ENCODE results near the gene SIGLEC9.
"Not testable (repeated sequence)": the region's sequence is repeated elsewhere in the genome, so short reads cannot be mapped to it uniquely, and the experiment has no call there.

SIGLEC9 gene

DNA sequence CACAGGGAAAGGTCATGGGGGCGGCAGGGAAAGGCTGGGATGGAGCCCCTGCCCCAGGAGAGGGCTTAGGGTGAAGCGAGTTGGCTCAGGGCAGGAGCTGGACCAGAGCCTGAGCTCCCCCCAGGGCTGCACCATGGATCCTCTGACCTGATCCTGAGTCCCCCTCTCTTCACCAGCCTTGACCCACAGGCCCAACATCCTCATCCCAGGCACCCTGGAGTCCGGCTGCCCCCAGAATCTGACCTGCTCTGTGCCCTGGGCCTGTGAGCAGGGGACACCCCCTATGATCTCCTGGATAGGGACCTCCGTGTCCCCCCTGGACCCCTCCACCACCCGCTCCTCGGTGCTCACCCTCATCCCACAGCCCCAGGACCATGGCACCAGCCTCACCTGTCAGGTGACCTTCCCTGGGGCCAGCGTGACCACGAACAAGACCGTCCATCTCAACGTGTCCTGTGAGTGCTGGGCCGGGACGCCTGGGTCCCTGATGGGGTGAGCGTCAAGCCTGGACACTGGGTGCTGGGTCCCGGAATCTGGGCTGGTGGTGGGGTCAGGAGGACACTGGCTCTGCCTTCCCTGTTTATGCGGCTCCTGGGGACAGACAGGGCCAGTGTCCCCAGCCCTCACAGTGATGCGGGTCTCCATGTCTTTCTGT, 842 bp downstream of the SIGLEC9 start:
- no peak for FAIRE-seq

DNA sequence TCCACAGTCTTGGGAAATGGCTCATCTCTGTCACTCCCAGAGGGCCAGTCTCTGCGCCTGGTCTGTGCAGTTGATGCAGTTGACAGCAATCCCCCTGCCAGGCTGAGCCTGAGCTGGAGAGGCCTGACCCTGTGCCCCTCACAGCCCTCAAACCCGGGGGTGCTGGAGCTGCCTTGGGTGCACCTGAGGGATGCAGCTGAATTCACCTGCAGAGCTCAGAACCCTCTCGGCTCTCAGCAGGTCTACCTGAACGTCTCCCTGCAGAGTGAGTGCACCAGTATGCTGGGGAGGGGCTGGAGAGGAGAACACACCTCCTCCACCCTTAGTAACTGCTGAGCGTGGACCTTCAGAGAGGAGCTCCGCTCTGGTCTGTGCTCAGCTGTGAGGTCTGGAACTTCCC, 2.3 kb downstream of the SIGLEC9 start:
- no peak for FAIRE-seq

DNA sequence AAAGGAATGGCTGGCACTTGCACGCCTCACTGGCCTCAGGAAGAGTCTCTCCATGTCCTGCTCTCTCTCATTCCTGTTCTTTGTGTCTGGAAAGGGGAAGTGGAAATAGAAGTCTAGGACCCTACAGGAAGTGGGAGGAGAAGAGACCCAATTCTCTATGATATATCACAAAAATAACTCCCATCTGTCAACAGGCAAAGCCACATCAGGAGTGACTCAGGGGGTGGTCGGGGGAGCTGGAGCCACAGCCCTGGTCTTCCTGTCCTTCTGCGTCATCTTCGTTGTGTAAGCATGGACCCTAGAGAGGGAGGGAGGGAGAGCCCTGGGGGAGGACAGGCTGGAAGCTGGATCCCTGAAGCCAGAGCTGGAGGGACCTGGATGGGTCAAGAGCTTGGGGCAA, 3.0 kb downstream of the SIGLEC9 start:
- no peak for FAIRE-seq

DNA sequence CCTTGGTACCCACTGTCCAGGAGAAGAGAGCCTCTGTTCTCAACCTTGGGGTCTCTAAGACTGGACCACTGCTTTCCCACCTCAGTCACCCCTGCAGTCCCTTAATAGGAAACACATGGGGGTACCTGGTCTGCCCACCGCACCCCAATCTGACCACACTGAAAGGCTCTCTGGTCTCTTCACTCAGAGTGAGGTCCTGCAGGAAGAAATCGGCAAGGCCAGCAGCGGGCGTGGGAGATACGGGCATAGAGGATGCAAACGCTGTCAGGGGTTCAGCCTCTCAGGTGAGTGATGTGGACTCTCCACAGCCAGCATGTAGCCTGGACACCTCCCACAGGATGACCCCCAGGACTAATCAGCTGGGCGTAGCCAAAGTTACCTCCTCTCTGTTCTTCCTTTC, 3.5 kb downstream of the SIGLEC9 start:
- no peak for FAIRE-seq

DNA sequence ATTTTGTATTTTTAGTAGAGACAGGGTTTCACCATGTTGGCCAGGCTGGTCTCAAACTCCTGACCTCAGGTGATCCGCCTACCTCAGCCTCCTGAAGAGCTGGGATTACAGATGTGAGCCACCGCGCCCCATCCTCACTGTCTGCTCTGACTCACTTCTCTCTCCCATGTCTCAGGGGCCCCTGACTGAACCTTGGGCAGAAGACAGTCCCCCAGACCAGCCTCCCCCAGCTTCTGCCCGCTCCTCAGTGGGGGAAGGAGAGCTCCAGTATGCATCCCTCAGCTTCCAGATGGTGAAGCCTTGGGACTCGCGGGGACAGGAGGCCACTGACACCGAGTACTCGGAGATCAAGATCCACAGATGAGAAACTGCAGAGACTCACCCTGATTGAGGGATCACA, 5.0 kb downstream of the SIGLEC9 start:
- FAIRE-seq = no peak

DNA sequence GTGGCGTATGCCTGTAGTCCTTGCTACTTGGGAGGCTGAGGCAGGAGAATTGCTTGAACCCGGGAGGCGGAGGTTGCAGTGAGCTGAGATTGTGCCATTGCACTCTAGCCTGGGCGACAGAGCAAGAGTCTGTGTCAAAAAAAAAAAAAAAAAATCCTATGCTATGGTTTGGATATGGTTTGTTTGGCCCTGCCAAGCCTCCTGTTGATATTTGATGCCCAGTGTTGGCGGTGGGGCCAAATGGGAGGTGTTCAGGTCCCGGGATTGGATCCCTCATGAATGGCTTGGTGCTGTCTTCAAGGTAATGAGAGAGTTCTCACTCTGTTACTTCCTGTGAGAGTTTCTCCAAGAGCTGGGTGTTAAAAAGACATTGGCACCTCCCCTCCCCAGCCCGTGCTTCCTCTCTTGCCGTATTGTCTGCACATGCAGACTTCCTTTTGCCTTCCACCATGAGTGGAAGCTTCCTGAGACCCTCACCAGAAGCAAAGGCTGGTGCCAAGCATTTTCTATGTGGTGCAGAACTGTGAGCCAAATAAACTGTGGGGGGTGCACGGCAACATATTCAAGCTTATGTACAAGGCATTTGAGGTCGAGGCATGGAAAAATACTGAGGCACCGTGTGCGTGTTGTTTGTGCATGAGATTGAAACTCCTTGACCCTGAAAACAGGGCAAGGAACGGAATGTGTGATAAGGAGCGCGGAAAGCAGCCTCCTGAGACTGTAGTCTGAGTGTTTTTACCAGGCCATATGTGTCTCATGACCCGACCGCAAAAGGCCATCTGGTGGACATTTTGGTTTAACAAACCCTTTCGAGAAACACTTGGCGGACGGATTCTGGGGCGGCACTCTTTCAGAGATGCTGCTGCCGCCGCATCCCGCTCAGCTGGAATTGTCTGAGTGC, 7.3 kb downstream of the SIGLEC9 start:
- FAIRE-seq = no peak

DNA sequence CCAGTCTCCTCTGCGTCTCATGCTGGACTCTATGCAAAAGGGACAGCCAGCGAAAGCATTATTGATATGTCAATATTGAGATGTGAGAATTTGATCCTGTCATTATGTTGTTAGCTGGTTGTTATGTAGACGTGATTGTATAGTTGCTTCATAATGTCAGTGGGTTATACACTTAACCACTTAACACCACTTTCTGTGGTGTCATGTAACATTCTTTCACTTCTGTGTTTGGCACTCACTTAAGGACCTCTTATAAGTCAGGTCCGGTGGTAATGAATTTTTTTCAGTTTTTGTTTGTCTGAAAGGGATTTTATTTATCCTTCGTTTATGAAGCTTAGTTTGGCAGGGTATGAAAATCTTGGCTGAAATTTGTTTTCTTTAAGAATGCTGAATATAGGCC, 10.3 kb downstream of the SIGLEC9 start:
- FAIRE-seq = no peak

DNA sequence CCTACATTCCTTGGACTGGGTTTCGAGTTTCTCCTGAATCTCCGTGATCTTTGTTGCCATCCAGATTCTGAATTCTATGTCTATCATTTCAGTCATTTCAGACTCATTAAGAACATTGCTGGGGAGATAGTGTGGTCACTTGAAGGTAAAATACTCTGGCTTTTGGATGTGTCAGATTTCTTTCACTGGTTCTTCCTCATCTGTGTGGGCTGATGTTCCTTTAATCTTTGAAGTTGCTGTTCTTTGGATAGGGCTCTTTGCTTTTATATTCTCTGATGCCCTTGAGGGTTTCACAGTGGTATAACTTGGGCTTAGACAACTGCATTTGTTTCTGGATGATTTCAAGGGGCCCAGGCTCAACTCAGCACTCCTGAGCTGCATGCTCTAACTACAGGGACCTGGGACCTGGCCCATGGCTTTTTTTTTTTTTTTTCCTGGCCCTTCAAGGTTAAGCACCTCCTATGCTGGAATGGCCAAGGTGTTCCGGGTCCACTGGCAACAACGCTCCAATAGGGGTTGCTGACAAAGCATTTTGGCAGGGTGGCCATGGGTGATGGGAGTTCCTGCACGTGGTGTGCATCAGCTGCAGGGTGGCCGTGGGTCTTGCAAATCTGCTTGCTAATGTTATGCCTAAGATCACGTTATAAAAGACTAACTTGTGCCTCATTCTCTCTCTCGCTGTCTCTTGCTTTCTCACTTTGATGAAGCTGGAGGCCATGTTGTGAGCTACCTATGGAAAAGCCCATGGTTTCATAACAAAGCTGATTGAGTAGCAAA, 11.5 kb downstream of the SIGLEC9 start:
- no peak for FAIRE-seq

DNA sequence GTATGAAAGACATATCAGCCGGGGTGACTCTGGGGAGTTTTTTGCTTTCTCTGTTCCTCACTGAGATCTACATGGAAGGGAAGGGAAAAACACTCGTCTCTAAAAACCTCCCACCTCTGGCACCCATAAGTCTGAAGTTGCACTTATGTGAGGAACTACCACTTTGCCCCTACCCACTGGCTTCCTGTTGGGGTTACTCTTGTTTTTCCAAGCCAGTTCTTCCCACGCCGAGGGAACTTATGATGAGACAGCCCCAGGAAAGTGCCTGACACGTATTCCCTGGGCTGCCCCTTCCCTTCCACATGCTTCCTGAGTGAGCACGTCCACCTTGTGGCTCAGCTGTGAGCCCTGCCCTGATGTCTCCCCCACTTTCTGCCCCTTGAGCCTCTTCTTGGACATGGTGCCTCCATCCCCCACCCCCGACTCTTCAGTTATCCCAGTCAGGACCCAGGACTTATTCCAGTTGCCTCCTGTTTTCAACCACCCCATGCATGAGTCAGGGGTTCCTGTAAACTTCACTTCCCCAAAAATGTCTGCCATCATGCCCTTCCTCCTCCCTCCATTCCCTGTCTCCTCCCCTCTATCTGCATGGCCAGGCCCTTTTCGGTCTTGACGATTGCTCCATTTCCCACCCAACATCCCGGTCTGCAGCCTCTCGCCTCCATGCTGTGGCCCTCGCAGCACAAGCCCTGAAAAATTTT, 12.3 kb downstream of the SIGLEC9 start:
- FAIRE-seq = no peak

DNA sequence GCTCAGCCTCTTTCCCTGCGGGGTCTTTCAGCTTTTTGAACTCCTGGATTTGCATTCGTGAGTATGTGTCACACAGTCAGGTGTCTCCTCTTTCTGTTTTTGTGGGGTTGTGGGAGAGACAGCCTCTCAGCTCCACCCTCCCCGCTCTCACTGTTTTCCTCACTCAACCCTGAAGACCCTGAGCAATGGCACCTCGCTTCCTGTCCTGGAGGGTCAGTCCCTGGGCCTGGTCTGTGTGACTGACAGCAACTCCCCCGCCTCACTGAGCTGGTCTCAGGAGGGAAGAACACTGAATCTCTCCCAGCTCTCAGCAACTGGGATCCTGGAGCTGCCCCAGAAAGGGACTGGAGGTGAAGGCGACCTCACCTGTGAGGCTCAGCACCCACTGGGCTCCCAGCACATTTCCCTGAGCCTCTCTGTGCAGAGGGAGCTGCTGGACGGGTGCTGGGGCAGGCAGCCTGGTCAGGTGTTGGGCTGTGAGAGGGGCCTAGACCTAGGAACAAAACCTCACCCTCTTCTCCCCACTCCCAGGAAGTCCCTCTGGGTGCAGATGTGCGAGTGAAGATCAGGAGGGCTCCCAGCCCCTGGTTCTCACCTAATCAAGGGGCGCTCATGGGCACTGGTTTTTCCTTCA, 13.2 kb downstream of the SIGLEC9 start:
- no peak for FAIRE-seq

DNA sequence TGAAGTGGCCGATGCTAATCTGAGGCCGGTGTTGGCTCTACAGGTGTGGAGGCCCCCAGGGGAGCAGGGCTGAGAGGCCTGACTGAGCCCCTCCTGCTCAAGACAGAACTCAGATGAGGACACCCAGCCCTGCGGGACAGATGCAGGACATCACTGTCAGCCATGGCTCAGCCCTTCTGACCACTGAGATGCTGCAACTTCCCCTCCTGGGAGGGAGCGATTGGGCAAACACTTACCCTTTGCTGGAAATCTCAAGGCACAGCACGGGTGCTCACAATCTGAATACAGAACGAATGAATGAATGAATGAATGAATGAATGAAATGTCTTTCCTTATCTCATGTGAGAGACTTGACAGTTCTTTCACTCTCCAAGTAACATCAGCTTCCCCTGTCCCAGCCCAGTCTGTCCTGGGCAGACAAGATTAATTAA, 13.9 kb downstream of the SIGLEC9 start:
- FAIRE-seq = no peak

DNA sequence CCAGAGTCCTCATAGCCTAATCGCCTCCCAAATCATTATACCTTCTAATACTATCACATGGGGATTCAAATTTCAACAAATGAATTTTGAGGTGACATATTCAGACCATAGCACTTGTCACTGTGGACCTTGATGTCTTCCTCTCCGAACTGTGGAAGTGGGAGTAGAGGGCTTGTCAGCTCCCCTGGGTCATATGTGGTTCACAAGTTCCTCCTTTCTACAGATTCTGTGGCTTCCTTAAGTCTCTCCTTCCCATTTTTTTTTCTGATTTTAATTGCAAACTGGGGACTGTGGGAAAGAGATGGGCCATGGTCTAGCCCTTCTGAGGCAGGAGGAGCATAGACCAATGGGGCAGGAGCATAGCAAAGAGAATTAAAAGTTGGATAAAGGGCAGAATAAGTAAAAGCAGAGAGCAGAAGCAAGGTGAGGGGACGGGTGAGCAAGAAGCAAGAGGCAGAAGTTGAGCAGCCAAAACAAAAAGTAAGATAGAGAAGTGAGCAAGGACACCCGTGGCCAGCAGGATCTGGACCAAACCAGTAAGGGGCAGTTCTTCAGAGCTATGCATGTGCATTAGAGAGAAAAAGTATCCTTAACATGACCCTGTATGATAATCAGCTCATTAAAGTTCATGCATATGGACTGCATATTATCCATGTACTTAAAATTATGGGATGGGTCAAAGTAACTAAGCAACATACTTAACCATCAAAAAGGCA, 14.8 kb downstream of the SIGLEC9 start:
- no peak for FAIRE-seq

DNA sequence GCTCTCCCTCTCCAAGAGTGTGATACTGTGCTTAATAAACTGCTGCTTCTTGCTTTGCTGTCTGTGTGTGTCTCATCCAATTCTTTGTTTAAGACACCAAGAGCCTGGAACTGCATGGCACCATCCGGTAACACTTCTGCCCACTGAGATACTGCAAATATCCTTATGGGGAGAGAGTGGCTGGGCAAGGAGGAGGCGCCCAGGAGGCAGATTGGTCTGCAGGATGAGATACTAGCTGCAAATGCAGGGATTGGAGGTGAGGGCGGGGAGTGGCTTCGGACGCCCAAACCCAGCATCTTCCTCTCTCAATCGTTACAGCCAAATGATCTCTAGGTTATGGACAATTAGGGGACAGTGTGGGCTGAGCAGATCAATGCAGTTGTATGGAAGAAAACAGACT, 15.7 kb downstream of the SIGLEC9 start:
- no peak for FAIRE-seq

DNA sequence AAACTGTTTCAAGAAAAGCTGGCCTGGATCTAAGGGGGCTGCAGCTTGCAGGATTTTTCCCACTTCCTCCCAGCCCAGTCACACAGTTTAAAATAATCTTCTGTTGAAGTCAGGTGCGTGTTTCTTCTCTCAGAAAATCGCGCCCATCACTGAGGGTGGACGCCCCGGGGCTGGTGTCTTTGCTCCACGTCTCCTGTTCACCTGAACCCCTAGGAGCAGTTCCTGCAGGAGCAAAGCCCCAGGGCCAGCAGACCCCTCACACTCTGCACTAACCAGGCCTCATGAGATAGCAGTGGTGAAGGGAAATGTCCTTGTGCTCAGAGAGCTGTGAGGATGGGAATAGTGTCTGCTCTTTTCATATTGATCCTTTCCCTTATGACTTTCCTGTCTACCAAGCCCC, 16.5 kb downstream of the SIGLEC9 start:
- FAIRE-seq = no peak

DNA sequence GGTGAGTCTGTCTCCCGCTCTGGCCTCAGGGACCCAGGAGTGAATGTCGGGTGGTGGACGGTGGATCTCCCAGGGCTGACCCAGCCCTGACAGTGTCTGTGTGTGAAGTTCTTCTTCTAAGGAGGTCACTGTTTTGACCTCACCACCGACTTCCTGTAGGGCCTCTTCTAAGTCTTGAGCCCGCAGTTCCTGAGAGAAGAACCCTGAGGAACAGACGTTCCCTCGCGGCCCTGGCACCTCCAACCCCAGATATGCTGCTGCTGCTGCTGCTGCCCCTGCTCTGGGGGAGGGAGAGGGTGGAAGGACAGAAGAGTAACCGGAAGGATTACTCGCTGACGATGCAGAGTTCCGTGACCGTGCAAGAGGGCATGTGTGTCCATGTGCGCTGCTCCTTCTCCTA, 17.4 kb downstream of the SIGLEC9 start, which contains the start of gene SIGLEC7:
Gene SIGLEC7, plus strand, starts transcription at position 183 of the 400 bp plus-strand sequence. Its CDS starts 69 bp downstream, at position 252.
- FAIRE-seq = no peak

DNA sequence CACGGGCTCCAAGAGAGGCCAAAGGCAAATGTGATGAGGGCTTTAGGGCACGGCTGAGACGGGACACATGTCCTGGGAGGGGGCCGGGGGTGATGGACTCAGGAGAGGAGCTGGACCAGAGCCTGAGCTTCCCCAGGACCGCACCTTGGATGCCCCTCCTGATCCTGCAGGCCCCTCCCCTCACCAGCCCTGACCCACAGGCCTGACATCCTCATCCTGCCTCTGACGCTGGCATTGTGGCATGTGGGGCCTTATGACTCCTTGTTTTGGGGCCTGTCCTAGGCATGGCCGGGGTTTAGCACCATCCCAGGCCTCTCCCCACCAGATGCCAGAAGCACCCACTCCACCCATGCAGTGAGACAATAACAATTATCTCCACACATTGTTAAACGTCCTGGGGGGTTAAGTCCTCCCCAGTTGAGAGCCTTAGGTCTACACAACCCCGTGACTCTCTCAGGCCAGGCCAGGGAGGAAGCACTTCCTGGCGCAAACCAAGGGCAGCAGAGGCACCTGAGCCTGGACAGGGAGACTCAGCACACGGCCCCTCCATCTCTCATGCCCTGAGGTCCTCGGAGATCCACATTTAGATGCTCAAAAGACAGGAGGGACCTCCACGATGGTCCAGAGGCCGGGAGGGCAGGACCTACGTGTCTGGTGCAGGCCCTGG, 18.2 kb downstream of the SIGLEC9 start:
- not testable (repeated sequence) for FAIRE-seq

DNA sequence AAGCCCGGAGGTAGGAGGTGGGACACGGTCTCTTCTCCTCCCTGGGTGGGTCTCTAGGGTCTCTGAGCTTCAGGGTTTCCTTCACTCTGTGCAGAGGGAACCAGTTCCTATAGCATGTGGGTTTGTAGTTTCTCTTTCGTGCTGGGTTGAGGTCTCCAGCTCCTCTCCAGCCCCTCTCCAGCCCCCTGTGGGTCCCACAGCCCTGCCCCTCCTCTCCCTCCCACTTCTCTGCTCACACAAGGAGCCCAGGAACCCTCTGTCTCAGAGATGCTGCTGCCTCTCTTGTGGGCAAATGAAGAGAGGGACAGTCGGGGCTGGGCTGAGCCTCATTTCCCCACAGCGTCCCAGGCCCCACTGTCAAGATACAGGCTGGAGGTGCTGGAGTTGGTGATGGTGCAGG, 18.8 kb downstream of the SIGLEC9 start:
- no peak for FAIRE-seq

DNA sequence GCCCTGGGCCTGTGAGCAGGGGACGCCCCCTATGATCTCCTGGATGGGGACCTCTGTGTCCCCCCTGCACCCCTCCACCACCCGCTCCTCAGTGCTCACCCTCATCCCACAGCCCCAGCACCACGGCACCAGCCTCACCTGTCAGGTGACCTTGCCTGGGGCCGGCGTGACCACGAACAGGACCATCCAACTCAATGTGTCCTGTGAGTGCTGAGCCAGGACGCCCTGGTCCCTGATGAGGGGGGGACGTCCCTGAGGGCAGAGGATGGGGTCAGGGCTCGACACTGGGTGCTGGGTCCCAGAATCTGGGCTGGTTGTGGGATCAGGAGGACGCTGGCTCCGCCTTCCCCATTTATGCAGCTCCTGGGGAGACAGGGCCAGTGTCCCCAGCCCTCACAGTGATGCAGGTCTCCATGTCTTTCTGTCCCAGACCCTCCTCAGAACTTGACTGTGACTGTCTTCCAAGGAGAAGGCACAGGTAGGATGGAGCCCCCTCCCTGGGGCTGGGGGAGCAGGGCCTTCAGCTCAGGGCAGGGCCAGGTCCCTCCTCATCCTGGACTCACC, 19.9 kb downstream of the SIGLEC9 start:
- no peak for FAIRE-seq

DNA sequence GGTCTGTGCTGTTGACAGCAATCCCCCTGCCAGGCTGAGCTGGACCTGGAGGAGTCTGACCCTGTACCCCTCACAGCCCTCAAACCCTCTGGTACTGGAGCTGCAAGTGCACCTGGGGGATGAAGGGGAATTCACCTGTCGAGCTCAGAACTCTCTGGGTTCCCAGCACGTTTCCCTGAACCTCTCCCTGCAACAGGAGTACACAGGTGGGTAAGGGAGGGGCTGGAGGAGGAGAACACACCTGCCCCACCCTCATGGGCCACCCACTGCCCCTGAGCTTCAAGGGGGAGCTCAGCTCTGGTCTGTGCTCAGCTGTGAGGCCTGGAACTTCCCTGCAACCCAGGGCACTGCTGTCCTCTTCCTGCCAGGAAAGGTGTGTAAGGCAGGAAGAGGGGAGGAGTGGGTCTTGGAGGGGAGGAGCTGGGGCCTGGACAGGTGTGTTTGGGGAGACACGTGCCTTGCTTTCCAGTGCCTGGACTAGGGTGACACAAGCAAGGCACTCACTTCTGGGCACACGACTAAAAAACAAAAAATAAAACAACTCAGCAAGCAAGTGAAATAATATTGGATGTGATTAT, 21.3 kb downstream of the SIGLEC9 start:
- no peak for FAIRE-seq

DNA sequence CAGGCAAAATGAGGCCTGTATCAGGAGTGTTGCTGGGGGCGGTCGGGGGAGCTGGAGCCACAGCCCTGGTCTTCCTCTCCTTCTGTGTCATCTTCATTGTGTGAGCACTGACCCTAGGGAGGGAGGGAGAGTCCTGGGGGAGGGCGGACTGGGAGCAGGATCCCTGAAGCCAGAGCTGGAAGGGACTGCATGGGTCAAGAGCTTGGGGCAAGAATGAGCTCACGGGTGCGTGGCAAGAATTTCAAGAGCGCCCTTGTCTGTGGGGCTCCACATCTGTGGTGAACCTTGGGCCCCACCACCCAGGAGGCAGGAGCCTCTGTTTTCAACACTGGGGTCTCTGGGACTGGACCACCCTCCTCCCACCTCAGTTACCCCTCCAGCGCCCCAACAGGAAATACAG, 22.0 kb downstream of the SIGLEC9 start:
- no peak for FAIRE-seq
